ENCODE measurements around the gene MAGEF1.
A peak's percentile ranks its signal among the peaks of the same experiment; 100 is the strongest.

The MAGEF1 gene

DNA sequence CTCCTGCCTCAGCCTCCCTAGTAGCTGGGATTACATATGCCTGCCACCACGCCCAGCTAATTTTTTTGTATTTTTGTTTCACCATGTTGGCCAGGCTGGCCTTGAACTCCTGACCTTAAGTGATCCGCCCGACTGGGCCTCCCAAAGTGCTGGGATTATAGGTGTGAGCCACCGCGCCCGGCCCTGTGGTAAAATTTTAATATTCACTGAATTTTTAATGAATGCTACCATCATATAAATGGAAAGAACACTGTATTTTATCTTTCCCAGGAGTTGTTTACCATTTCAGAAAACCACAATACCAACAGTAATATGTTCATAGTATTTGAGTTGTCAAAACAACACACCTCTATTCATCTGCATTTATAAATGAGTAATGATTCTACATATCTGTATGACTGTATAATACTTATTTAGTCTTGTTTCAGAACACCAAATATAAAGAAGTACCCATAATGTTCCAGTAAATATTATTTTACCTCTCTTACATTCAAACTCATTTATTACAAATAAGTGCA is 16.2 kb upstream of the MAGEF1 start:
- no peak for TF ChIP-seq JUND (IDR thresholded peaks at IDR 0.05; ENCODE audit: low read depth)
- in situ Hi-C loops (cut with HindIII; ENCODE audit: low pct_unique_long_range_greater_than_20kb, low sequenced_read_pairs): no loop called here
- no peak for DNase-seq (ENCODE audit: low read depth in 1 of 2, low spot score in 1 of 2)

DNA sequence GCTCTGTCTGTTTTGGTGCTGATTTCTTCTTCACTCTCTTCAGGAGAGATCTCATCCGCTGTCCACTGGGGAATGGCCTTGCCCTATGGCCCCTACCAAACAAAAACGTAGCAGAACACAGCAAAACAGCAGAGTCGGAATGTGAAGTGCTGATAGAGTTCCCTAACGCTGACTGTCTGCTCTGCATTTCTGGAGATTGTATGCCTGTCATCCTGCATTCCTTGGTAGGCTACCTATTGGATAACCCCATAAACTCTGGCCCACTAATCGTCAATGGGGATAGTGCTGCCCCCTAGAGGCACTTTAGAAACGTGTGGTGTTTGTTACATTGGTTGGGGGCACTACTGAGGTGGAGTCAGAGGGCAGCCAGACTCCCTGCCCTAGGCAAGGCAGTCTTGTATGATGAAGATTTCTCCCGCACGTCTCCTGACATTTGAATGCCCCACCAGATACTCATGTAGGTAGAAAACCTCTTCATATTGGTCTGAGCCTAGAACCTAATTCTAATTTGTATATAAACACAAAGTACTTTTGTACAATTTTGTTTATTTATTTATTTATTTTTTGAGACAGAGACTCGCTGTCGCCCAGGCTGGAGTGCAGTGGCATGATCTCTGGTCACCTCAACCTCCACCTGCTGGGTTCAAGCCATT is 15.6 kb upstream of the MAGEF1 start:
- in situ Hi-C loops (cut with HindIII; ENCODE audit: low pct_unique_long_range_greater_than_20kb, low sequenced_read_pairs): no loop called here
- TF ChIP-seq JUND (IDR thresholded peaks at IDR 0.05; ENCODE audit: low read depth): no peak
- DNase-seq (ENCODE audit: low read depth in 1 of 2, low spot score in 1 of 2): peak; percentile 72 to 91

DNA sequence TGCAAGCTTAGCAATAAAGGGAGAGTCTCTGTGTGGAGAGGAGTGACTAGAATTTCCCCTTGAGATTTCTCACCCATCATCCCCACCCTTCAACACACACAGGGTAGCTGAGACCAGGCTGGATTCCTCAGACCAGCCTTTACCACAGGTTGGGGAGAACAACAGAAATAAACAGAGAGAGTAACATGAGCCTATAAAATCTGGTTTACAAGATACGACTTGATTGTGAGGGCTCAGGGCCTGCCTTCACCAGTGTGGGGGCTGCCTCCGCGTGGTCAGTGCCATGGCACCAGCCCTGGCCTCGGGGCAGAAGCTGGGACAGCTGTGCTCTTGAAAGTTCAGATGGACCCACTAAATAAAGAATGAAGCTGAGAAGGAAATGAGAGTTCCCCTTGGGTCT is 14.6 kb upstream of the MAGEF1 start:
- TF ChIP-seq JUND (IDR thresholded peaks at IDR 0.05; ENCODE audit: low read depth): no peak
- in situ Hi-C loops (cut with HindIII; ENCODE audit: low pct_unique_long_range_greater_than_20kb, low sequenced_read_pairs): no loop called here
- DNase-seq (ENCODE audit: low read depth in 1 of 2, low spot score in 1 of 2): no peak

DNA sequence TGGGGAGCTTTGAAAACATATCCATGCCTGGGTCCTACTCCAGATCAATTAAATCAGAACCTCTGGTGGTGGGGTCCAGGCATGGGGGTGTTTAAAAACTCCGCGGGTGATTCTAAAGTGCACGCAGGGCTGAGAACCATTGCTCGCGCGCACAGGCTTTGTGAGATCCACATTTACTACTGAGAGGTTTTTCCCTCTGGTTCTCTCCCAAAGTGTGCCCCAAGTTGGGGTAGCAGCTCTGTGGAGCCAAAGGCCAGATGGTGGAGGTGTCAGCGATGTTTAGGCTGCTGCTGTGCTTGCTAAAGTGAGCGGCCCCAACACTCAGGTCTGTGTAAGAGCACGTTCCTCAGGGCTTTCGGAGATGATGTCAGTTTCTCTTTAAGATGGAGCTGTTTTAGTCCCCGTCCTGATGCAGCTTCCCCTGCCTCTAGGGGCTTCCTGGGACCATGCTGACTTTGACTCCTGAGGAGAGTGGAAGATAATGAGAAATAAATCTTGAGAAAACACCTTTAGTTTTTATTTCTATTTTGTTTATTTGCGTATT is 13.4 kb upstream of the MAGEF1 start:
- no peak for TF ChIP-seq JUND (IDR thresholded peaks at IDR 0.05; ENCODE audit: low read depth)
- no peak for DNase-seq (ENCODE audit: low read depth in 1 of 2, low spot score in 1 of 2)
- in situ Hi-C loops (cut with HindIII; ENCODE audit: low pct_unique_long_range_greater_than_20kb, low sequenced_read_pairs): no loop called here

DNA sequence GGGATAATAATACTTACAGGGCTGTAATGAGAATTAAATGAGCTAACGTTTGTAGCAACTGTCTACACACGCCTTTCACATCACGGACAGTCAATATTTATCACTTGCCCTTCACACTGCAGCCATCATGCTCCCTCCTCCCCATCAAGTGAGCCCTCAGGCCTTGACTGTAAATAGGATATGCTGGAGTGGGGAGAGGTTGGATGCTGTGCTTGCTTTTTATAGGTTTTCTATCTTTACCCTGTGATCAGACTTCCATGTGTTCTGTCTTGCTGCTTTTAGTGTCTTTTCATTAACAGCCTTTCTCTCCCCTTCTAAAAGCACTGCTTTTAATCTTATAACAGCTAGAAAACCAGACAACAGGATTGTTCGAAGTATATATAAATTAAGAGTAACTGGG is 12.8 kb upstream of the MAGEF1 start:
- no peak for DNase-seq (ENCODE audit: low read depth in 1 of 2, low spot score in 1 of 2)
- in situ Hi-C loops (cut with HindIII; ENCODE audit: low pct_unique_long_range_greater_than_20kb, low sequenced_read_pairs): no loop called here
- TF ChIP-seq JUND (IDR thresholded peaks at IDR 0.05; ENCODE audit: low read depth): no peak

DNA sequence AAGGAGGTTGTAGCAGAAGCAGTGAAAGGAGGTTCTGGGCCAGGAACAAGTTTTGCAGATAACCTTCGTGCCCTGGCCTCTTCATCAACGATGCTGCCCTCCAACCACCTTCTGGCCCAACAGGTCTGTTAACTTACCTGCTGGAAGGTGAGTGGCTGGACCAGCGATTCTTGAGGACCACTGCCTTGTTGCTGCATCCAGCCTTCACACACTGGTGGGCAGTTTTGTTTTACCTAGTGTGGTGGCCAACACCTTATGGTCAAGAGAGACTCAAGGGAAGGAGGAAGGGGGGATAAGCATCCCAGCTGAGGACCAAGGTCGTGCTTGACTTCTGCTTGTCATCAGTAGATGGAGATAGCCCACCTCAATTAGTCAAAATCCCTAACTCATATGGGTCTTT is 7.8 kb upstream of the MAGEF1 start:
- in situ Hi-C loops (cut with HindIII; ENCODE audit: low pct_unique_long_range_greater_than_20kb, low sequenced_read_pairs): no loop called here
- TF ChIP-seq JUND (IDR thresholded peaks at IDR 0.05; ENCODE audit: low read depth): no peak
- no peak for DNase-seq (ENCODE audit: low read depth in 1 of 2, low spot score in 1 of 2)

DNA sequence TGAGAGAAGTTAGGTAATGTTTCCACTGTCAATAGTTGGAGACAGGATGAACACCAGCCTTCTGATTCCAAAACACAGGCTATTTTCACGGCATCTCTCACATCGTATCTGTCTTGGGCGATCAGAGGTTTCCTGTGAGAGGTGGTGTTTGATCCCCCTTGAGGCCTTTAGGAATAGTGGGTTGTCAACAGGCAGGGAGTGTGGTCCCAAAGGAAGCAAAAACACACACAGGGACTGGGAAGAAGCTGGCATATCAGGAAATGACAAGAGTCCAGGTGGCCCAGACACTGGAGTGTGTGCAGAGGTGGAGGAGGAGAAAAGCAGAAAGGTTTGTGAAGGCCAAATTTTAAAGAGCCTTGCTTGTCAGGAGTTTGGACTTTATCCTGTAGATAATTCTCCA is 6.6 kb upstream of the MAGEF1 start:
- no peak for DNase-seq (ENCODE audit: low read depth in 1 of 2, low spot score in 1 of 2)
- no peak for TF ChIP-seq JUND (IDR thresholded peaks at IDR 0.05; ENCODE audit: low read depth)
- in situ Hi-C loops (cut with HindIII; ENCODE audit: low pct_unique_long_range_greater_than_20kb, low sequenced_read_pairs): no loop called here

DNA sequence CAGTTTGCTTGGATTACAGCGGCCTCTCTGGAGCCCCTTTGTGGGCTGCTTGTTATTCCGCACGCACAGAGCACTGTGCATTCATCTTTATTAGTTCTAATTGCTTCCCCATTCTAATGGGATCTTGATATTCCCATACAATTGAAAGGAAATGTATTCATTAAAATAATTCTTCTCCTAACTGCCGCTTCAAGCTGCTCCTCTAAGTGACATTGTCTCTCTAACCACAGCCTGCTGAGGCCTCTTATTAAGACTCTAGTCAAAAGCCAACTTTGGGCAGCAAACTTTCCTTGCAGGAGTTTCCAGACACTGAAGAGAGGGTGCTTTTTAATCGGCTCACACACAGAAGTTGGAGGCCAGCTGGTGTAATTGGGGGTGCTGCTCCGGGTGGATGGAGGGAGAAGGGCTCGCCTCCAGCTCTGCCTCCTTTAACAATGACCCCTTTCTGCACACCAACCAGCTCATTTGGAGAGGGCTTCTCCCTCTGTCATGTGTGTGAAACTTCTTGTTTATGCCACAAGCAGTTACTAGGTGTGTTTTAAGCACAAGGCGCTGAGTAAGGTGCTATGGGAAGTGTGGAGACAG is 5.6 kb upstream of the MAGEF1 start:
- no peak for TF ChIP-seq JUND (IDR thresholded peaks at IDR 0.05; ENCODE audit: low read depth)
- in situ Hi-C loops (cut with HindIII; ENCODE audit: low pct_unique_long_range_greater_than_20kb, low sequenced_read_pairs): no loop called here
- DNase-seq (ENCODE audit: low read depth in 1 of 2, low spot score in 1 of 2): no peak

DNA sequence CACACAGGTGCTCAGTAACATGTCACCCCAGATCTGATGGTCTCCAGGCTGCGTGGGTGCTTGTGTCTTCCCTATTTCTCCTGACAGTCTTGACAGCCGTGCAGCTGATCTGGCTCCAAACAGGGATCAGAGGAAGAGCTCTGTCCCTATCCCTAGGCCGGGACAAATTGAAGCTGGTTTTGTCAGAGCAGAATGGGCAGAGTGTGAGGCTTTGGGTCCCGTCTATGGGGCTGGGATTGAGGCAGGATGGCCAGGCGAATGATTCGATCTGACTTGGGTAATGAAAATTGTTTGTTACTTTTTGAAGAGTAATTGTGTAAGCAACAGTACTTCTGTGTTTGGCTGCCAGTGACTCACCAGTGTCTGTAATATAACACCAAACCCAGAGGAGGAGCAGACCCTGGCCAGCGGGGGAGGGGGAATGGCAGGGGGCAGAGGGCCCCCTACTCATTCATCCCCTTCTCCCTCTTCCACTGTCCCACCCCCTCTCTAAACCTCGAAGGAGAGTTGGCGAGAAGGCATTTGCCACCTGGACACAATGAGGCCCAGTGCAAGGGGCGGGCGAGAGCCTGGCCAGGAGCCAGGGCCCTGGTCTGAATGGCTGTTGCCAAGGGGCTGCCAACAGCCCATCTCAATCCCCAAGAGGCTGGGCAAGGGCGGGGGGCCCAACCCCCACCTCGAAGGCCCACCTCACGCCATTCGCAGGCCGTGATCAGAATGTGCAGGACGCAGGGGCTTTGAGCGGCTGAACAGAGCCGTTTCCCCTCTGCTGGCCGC is 4.9 kb upstream of the MAGEF1 start:
- TF ChIP-seq JUND (IDR thresholded peaks at IDR 0.05; ENCODE audit: low read depth): no peak
- in situ Hi-C loops (cut with HindIII; ENCODE audit: low pct_unique_long_range_greater_than_20kb, low sequenced_read_pairs): no loop called here

DNA sequence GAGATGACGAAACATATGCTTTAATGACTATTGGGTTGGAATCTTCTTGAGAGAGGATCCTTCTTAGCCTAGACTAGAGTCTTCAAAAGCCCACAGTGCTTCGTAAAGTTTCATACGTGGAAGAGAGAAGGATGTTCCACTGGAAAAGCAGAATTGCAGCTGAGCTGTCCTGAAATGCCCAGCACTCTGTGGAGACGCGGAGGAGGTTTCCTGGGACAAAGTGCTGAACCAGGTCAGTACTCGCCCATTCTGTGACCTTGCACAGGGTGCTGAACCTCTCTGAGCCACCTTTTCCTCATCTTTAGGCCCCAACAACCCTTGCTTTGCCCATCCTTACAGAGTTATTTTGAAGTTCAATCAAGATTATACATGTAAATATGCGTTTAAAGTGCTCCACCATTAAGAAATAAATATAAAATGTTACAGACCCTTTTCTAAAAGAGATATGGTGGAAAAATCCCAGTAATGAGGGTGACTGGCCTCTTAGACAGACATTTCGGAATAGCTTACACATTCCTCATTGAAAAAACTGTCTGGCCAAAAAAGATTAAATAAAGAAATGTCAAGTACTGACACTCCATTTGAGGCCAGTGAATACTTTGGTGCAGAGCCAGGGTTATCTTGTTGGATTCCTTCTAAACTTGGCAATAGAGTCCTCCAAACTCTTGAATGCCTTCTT is 4.2 kb upstream of the MAGEF1 start:
- TF ChIP-seq JUND (IDR thresholded peaks at IDR 0.05; ENCODE audit: low read depth): no peak
- no peak for DNase-seq (ENCODE audit: low read depth in 1 of 2, low spot score in 1 of 2)
- in situ Hi-C loops (cut with HindIII; ENCODE audit: low pct_unique_long_range_greater_than_20kb, low sequenced_read_pairs): no loop called here

More for the DNA sequence above, 4.9 kb upstream of the MAGEF1 start:
- no peak for DNase-seq (ENCODE audit: low read depth in 1 of 2, low spot score in 1 of 2)

DNA sequence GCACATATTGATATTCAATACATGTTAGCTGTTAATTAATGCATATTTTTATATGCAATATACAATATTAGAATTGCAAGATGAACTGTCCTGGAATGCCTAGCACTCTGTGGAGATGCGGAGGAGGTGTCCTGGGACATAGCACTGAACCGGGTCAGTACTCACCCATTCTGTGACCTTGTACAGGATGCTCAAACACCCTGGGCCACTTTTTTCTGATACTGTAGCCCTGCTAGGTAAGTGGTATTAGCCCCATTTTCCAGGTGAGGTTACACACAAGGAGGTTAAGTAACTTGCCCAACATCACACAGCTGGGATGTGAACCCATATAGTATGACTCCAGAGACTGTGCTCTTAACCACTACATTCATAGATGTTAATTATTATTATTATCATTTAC is 1.7 kb upstream of the MAGEF1 start:
- in situ Hi-C loops (cut with HindIII; ENCODE audit: low pct_unique_long_range_greater_than_20kb, low sequenced_read_pairs): no loop called here
- DNase-seq (ENCODE audit: low read depth in 1 of 2, low spot score in 1 of 2): no peak
- TF ChIP-seq JUND (IDR thresholded peaks at IDR 0.05; ENCODE audit: low read depth): no peak

DNA sequence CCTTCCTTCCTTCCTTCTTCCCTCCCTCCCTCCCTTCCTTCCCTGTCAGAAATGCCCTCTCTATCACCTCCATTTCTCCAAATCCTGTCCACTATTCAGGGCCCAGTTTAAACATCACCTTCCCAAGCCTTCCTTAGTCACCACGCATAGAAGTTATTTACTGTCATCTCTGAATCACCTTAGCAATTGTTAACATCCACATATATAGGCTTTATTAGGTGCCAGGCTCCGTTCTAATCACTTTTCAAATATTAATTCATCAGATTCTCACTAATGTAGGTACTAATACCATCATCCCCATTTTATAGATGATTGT is 1.1 kb upstream of the MAGEF1 start:
- no peak for TF ChIP-seq JUND (IDR thresholded peaks at IDR 0.05; ENCODE audit: low read depth)
- in situ Hi-C loops (cut with HindIII; ENCODE audit: low pct_unique_long_range_greater_than_20kb, low sequenced_read_pairs): no loop called here
- no peak for DNase-seq (ENCODE audit: low read depth in 1 of 2, low spot score in 1 of 2)
